HCEC 1CT (cell line): ENCODE data around the gene DYNLT1.
"Not testable (repeated sequence)": the region's sequence is repeated elsewhere in the genome, so short reads cannot be mapped to it uniquely, and the experiment has no call there.

ENCODE experiments used
- DNase-seq: peaks from one replicate; pipeline ENCODE4 v3.0.0-alpha.2; 2017

DYNLT1 gene

GRCh38 chr6:158621694-158622544 is 22.6 kb downstream of the DYNLT1 start:
- DNase-seq: no peak

DNA sequence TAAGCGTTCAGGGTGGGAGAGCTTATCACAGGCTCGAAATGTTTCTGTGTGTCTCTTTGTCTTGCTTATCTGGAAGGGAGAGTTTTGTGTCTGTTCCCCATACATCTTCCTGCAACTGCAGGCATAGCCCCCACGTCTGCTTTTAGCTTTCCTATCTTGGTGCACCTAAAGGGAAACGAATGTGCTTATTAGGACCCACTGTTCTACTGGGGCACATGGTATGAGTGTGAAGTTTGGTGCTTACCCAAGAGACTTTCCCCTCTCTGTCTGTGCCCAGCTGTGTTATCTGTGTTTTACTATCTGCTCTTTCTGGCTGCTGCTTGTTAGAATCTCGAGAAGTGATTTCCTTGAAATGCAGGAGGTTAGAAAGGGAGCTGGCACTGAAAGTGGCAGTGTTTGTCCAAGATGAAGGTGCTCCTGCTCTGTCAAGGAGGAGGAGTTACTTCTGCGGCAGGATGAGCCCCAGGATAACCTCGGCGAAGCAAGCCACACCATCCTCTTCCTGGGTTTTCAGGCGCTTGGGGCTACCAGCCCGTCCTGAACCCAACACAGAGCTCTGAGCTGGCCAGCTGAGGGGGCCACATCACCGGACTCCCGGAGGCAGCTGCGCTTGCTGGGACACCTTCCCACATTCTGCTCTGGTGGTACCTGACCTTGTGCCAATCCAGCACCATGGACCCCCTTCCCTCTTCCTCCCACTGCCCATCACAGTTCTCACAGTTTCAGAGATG is 23.4 kb downstream of the DYNLT1 start:
- DNase-seq: no peak

GRCh38 chr6:158619922-158620801 is 24.4 kb downstream of the DYNLT1 start:
- DNase-seq: no peak

- not testable (repeated sequence) for DNase-seq
These were observed 26.3 kb downstream of the DYNLT1 start for GRCh38 chr6:158618289-158618688.

DNA sequence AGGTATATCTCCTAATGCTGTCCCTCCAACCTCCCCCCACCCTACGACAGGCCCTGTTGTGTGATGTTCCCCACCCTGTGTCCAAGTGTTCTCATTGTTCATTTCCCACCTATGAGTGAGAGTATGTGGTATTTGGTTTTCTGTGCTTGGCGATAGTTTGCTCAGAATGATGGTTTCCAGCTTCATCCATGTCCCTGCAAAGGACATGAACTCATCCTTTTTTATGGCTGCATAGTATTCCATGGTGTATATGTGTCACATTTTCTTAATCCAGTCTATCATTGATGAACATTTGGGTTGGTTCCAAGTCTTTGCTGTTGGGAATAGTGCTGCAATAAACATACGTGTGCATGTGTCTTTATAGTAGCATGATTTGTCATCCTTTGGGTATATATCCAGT is 29.9 kb downstream of the DYNLT1 start:
- not testable (repeated sequence) for DNase-seq

DNA sequence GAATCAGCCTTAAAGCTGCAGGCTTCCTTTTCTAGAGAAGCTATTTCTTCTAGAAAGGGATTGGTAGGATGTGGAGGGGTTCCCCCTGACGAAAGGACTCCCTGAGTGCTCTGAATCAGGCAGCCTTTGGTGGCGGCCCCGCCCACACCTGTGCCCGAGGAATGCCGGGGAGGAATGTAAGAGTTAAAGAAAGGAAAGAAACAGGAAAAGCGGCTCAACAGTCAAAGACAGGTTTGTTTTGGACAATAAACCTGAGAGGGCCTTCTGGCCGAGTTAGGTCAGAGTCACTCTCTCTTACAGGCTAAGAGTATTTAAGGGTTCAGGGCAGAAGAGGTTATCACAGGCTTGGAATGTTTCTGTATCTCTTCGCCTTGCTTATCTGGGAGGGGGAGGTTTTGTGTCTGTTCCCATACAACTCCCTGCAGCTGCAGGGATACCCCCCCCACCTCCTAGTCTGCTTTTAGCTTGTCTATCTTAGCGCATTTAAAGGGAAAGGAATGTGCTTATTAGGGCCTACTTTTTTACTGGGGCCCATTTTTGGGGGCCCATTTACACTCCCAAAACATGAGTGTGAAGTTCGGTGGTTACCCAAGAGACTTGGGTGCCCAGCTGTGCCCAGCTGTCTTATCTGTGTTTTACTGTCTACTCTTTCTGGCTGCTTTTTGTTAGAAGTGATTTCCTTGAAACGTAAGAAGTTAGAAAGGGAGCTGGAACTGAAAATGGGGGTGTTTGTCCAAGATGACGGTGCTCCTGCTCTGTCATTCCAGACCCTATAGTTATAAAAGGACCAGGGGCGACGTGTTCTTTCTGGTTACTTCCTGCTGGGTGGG is 32.8 kb downstream of the DYNLT1 start:
- no peak for DNase-seq

DNA sequence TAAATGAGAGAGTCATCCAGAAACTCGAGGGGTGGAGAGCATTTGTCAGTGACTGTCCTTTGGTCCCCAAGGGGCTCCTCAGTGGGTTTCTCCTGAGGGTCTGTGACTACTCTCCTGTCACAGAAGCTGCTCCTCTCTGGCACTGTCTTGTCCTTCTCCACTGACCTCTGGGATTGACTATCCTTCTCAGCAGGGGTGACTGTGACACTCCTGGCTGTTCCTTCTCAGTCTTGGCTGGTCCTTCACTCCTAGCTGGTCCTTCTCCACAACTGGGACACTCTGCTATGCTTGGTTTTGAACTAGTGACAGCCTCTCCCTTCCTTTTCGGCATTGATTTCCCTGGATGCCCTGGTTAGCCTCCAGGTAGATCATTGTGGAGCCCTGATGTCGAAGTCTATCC is 33.5 kb downstream of the DYNLT1 start:
- DNase-seq: no peak

- no peak for DNase-seq
These were observed 34.1 kb downstream of the DYNLT1 start for GRCh38 chr6:158610319-158610968.

DNA sequence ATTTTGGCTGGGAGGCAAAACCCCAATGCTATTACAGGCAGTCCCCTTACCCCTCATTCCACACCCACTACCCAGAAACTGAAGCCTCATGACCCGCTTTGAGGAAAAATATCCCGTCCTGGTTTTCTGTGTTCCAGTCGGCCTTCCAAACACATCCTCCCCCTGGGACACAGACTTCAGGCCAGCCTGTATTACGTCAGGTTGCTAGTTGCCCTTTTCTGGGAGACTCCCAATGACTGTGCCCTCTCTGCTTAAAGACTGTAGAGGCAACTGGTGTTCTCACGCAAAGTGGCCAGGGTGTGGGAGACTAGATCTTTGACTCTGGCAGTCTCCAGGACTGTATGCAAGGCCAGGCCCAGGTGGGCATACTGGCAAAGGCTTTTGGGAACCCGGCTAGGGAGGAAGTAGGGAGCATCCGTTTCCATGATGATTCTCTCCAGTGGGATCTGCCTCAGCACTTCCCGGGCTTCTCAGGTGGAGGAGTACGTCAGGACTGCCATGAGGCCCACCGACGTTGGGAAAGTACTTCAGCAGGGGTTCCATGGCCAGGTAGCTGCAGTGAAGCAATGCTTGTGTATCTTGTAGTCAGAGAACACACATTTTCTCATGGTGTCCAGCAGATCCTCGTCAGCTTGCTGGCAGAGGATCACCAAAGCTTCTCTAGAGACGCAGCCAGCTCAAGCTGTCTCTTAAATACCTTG is 34.9 kb downstream of the DYNLT1 start:
- no peak for DNase-seq

DNA sequence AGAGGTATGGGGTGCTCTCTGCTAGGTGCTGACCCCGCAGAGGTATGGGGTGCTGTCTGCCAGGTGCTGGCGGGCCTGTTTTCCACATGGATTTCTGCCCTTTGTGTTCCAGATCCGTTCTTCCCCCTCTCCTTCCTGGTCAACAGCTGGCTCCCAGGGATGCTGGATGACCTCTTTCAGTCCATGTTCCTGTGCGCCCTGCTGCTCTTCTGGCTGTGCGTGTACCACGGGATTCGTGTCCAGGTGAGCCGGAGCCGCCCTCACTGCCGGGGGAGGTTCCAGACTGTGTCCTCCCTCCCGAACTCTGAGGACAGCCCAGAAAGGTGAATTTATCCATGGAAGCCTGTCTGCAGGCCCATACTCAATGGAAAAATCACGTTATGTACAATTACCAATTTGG is 36.3 kb downstream of the DYNLT1 start:
- no peak for DNase-seq

GRCh38 chr6:158607411-158608170 is 37.0 kb downstream of the DYNLT1 start:
- peak; percentile 18 for DNase-seq

DNA sequence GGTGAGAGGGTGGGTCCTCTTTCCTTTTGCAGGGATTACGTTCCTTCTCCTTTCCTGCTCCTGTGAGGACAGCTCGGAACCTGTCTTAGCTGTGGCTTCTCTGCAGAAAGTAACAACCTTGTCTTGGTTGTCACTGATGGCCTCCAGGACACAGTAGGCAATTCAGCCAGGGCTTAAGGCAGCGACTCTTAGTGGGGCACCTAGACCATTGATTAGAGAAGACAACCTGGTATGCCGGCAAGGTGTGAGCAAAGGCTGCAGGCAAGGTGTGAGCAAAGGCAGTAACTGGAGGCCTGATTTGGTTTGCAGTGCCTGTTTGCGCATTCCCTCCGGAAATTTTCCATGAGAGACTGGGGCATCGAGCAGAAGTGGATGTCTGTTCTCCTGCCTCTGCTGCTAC is 37.6 kb downstream of the DYNLT1 start:
- DNase-seq: no peak

DNA sequence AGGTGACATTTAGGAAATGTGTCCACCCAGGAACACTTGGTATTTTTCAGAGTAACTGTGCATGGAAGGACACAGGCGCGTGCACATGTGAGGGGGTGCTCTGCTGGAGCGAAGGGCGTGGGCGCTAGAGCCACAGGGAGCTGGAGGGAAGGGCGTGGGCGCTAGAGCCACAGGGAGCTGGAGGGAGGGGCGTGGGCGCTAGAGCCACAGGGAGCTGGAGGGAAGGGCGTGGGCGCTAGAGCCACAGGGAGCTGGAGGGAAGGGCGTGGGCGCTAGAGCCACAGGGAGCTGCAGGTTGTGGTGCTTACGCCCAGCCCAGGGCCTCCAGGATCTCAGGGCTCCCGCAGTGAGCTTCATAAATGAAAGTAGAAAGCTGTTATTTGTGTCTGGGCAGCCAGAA is 38.5 kb downstream of the DYNLT1 start:
- not testable (repeated sequence) for DNase-seq

- DNase-seq: peak; percentile 55
These were observed 39.2 kb downstream of the DYNLT1 start for GRCh38 chr6:158605266-158605878.

DNA sequence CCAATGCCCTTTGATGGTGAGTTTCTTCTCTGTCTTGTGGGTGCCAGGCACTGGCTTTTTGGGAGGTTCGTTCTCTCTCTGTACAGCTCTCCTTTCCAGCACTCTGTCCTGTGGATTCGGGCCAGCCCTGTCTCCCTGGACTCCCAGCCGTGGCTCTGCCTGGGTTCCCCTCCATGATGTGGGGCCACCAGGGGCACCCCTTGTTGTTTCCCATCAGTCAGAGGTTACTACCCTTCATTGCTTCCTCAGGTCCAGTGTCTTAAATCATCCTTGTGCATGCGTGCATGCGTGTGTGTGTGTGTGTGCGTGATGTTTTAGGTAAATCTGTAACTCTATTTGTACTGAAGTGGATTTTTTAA is 40.5 kb downstream of the DYNLT1 start:
- DNase-seq: no peak

- no peak for DNase-seq
These were observed 41.1 kb downstream of the DYNLT1 start for GRCh38 chr6:158603261-158604047.

DNA sequence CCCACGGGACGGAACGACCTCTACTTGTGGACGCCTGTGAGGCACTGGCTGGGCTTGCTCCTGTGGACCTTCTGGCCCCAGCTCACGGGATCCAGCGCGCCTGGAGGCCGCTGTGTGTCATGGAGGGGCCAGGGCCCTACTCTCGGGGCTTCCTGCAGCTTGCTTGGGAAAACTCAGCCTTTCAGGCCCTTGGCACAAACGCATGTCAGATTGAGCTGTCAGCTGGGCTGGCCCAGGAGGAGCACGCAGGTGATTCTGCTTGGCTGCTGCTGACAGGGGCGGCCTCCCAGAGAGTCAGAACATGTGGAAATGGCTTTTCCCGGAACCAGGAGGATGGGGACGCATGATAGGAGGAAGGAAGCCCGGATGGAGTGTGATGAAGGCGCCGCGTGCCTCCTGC is 44.9 kb downstream of the DYNLT1 start:
- DNase-seq: no peak

DNA sequence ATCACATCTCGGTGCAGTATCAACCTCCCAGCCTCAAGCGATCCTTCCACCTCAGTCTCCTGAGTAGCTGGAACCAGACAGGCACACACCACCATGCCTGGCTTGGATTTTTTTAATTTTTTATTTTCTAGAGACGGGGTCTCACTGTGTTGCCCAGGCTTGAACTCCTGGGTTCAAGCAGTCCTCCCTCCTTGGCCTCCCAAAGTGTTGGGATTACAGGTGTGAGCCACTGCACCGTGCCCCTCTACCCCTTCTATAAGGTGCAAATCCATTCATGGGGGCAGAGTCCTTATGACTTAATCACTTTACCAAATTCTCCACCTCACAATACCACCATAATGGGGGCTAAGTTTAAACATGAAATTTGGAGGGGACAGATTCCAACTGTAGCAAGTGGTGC is 47.0 kb downstream of the DYNLT1 start:
- DNase-seq: no peak

DNA sequence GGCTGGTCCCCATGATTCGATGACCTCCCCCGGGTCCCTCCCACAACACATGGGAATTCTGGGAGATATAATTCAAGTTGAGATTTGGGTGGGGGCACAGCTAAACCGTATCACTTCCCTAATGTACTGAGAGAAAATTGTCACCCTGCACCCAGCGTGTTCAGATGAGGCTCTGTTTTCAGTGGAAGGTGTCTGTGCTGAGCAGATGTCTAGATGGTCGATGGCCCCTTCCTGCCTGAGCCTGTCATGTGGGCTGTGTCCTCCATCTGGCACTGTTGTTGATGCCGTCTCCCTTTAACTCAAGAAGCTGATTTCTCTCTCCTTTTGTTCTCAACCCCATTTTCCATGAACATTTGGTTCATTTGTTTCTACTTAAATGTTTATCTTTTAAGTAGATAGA is 47.7 kb downstream of the DYNLT1 start:
- DNase-seq: no peak
